ENCODE results near the gene JPH3. TPM values are rescaled to one million over a fixed set of nuclear protein-coding genes. Genes with fewer than 3 reads are reported as not detected.

JPH3 gene
- total and polyA plus RNA-seq, 10 of the 15 experiments (the other 5 are each of a cell fraction or from before 2014, with no cell fraction given), result 0.05 TPM; not detected in 9

- TF ChIP-seq FOXM1 (IDR thresholded peaks at IDR 0.05; ENCODE audit: low read depth, low read length) (no peak), E2F4 (IDR thresholded peaks at IDR 0.05; ENCODE audit: low read depth, low read length) (no peak), BMI1 (IDR thresholded peaks at IDR 0.05; ENCODE audit: borderline replicate concordance) (no peak), IKZF2 (IDR thresholded peaks at IDR 0.05) (no peak), MLLT1 (IDR thresholded peaks at IDR 0.05) (no peak), MTA2 (IDR thresholded peaks at IDR 0.05; ENCODE audit: low read depth) (no peak), CHD2 (IDR thresholded peaks at IDR 0.05; ENCODE audit: borderline replicate concordance, low read depth, low read length) (no peak), NFXL1 (IDR thresholded peaks at IDR 0.05; ENCODE audit: borderline replicate concordance) (no peak), EGR1 (IDR thresholded peaks at IDR 0.05; ENCODE audit: borderline replicate concordance in 1 of 2, low read depth in 2 of 2, low read length in 2 of 2) (no peak), SIN3A (IDR thresholded peaks at IDR 0.05; ENCODE audit: low read depth, low read length) (no peak), ELK1 (IDR thresholded peaks at IDR 0.05; ENCODE audit: low read depth, low read length) (no peak), KLF5 (IDR thresholded peaks at IDR 0.05; ENCODE audit: partially characterized antibody) (no peak), ETV6 (conservative IDR thresholded peaks at IDR 0.05 in 1 of 2, IDR thresholded peaks at IDR 0.05 in 1 of 2; ENCODE audit: borderline replicate concordance in 1 of 2, low read depth in 1 of 2) (no peak)
- BruUV-seq (replicated peaks), result no TSS peak
- in situ Hi-C loops (cut with MboI), result no loop called here
These were observed 46.6 kb downstream of the JPH3 start for GRCh38 chr16:87648698-87649487.

More at GRCh38 chr16:87648698-87649487, 46.6 kb downstream of the JPH3 start:
- no peak overlapping the region for H3K9ac ChIP-seq (ENCODE audit: control insufficient read depth, insufficient read depth, low read length)
- ChIA-PET RAD21 (ENCODE audit: unreplicated experiment) (no interaction called here), SMC1A (ENCODE audit: uncharacterized antibody, unreplicated experiment) (no interaction called here), CTCF (interaction anchor here (1.5 kb wide), 1 partner anchor 13 kb away, joined by 5 read pairs; no protein-coding TSS in a partner anchor), POLR2A (no interaction called here)
- H3K27me3 ChIP-seq (replicated peaks in 1 of 2; ENCODE audit: control insufficient read depth in 2 of 2, insufficient read depth in 2 of 2, low read length in 1 of 2), result peaks cover 0 to 3% of the 10 kb centered on the region in 2 experiments; a peak in 2 of 4 replicates
- ATAC-seq (no peak), FAIRE-seq (no peak), DNase-seq (ENCODE audit: low read depth, low spot score) (no peak)
- H3K9me3 ChIP-seq (replicated peaks; ENCODE audit: control insufficient read depth, insufficient read depth, low read length), result no peaks in the 10 kb centered on the region
- no peak overlapping the region for H2AFZ ChIP-seq (ENCODE audit: control insufficient read depth, low read depth, low read length)
- no peaks in the 10 kb centered on the region for H3K36me3 ChIP-seq (ENCODE audit: control insufficient read depth in 2 of 2, insufficient read depth in 2 of 2, low read length in 1 of 2)
- H3K4me3 ChIP-seq, result no peak overlapping the region
- intact Hi-C loops (cut with micrococcal nuclease; ENCODE audit: unreplicated experiment), result no loop called here
- no peaks in the 10 kb centered on the region for H3K4me1 ChIP-seq (ENCODE audit: control insufficient read depth, insufficient read depth, low read length)
- no peaks in the 10 kb centered on the region for H4K20me1 ChIP-seq (ENCODE audit: control insufficient read depth, insufficient read depth)
- H3K4me2 ChIP-seq (ENCODE audit: control insufficient read depth, insufficient read depth), result no peak overlapping the region
- WGBS (ENCODE audit: insufficient coverage, insufficient replicate concordance, low lambda C conversion rate, missing lambda C conversion rate), result 26% methylated on average over 29 of the region's 29 CpGs
- no peaks in the 10 kb centered on the region for H3K79me2 ChIP-seq (ENCODE audit: control insufficient read depth, insufficient read depth, low read length)
- H3K27ac ChIP-seq (ENCODE audit: control insufficient read depth, insufficient read depth), result no peak overlapping the region

Measured in GM12878 (cell line).